ELF-1 (cell line): Measurements from ENCODE around the gene METRN.
"Not testable (repeated sequence)": the region's sequence is repeated elsewhere in the genome, so short reads cannot be mapped to it uniquely, and the experiment has no call there.

Experiments used
- DNase-seq: peaks from one replicate; pipeline ENCODE4 v3.0.0-alpha.2; 2016; ENCODE audit warnings: low read depth, low spot score

The METRN gene

DNA sequence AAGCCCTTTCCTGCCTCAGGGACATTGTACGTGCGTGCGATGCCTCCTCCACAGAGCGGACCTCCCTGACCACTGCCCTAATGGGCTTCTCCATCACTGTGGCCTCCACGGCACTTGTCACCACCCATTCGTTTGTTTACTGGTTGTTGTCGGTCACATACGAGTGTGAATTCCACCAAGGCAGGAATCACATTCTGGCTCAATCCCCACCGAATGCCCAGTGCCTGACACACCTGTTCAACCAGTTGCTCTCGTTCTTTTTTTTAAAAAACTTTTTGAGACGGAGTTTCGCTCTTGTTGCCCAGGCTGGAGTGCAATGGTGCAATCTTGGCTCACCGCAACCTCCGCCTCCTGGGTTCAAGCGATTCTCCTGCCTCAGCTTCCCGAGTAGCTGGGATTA is 23.7 kb upstream of the METRN start:
- not testable (repeated sequence) for DNase-seq

DNA sequence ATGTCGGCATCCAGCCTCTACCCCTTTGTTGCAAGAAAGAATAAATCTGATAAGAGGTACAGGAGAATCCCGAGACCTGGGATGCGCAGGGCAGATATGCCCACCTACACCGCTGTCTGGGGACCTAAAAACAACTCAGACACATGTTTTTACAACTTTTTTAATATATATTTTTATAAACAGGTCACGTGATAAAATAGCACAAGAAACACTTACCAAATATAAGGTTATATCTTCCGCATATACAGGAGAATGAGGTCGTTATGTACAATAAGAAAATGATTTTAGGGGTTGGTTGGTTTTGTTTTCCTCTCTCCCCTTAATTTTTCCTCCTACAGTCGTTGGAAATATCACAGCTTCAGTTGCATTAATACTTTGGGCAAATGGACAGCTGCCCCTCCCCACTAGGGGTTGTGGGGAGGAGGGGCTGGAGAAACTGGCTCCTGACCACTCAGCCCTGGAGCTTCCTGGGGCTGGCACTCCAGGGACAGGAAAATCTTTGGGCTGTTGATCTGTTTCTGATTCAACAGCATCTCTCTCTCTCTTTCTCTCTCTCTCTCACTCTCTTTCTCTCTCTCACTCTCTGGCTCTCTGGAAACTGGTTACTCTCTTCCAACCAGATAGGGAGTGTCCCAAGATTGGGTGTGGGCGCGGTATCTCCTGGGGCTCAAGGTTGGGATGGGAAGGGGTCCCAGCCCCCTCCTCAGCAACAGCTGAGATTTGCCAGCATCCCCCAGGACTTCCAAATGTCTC is 22.4 kb upstream of the METRN start:
- DNase-seq: no peak

DNA sequence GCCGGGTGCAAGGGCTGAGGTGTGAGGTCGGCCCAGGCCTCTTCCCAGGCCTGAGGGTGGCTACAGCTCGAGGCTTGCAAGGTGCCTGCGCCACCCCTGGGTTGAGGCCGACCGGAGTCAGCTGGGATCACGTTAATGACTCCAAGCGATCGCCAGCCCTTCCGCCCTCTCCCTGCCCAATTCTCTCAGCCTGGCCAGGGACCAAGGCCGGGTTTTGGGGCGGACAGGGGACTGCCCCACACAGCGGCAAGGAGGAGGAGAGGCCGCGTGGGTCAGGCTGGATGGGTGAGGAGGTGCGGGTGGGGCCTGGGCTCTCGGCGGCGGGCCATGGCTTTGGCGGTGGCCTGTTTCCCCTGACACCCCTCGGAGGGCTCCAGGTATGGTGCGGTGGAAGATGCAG is 21.6 kb upstream of the METRN start:
- DNase-seq: no peak

DNA sequence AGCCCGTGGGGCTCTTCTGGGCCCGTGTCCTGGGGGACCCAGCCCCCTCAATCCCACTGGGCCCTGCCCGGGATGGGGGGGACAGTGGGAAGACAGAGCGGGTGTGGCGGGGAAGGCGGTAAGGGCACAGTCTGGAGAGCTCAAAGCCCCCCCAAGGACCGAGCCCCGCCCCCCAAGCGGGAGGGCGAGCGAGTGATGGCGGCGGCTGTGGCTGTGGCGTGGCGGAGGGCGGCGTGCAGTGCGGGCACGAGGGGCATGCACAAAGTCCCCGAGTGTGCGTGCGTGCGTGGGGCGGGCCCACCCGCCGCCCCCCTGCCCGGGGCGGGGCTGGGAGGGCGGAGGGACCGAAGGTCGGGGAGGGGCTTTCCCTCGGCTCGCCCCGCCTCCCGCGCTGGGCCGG is 21.2 kb upstream of the METRN start:
- no peak for DNase-seq

DNA sequence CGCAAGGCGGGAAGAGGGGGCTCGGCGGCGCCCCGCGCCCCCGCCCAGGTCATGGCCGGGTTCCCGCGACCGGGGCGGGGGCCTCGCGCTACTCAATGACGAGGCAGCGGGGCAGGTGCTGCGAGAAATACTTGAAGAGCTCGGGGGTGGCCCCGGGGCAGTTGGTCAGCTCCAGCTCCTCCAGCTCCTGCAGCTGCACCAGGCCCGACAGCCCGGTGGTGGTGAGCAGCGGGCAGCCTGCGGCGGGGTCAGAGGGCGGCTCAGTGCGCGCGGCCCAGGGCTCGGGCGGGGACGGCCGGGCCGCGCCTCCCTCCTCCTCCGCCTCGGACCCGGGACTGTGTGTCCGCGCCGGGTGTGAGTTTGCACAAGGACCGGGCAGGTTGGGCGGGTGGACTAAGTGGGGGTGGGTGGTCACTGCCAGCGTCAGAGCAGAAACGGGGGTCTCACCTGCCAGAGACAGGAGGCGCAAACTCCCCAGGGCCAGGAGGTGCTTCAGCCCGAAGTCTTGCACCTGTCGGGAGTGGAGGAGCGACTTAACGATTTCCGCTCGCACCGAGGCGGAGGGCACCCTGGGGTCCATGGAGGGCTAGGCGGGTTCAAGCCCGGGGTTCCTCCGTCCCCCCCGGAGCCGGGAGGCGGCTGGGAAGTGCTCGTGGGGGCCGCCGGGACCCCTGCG is 20.6 kb upstream of the METRN start:
- peak; percentile 62 for DNase-seq

DNA sequence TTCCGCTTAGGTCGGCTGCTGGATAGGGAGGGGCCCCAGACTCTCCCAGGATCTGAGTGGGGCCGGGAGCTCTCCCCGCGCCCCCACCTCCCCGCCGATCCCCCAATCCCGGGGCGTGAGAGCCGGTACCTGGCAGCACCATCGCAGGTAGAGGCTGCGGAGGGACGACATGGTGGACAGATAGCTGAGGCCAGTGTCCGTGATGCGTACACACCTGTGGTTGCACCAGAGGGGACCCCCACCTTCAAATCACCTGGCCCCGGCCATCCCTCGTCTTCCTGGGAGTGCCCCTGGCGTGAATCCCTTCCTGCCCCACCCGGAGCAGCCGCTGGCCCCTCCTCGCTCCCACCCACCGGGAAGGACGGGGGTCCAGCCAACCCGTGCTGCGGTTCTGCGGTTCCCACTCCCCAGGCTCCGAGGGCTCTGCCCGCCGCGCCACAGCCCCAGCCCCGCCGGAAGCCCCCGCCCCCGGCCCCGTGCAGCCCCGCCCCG is 20.0 kb upstream of the METRN start:
- DNase-seq: no peak

DNA sequence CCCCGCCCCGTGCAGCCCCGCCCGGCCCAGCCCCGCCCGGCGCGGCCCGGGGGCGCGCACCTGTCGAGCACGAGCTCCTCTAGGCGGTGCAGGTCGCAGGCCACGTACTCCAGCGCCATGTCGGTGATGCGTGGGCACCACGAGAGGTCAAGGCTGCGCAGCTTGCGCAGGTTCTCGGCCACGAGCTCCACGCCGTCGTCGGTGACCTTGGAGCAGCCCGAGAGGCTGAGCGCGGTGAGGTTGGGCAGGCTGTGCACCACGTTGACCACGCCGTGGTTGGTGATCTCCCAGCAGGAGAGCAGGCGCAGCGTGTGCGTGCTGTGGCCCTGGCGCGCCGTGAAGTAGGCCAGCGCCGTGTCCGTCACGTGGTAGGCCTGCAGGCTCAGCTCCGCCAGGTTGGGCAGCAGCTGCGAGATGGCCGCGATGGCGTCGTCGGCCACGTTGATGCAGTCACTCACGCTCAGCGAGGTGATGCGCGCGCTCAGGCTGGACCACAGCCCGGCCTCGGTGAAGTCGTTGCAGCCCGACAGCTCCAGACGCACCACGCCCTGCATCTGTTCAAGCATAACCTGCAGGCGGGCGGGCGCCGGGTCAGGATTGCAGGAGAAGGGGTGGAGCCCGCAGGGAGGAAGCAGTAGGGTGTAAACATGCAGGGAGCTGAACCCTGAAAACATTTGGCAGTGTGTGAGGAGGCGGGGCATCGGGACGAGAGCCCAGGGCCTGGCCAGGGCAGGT is 19.4 kb upstream of the METRN start:
- no peak for DNase-seq

DNA sequence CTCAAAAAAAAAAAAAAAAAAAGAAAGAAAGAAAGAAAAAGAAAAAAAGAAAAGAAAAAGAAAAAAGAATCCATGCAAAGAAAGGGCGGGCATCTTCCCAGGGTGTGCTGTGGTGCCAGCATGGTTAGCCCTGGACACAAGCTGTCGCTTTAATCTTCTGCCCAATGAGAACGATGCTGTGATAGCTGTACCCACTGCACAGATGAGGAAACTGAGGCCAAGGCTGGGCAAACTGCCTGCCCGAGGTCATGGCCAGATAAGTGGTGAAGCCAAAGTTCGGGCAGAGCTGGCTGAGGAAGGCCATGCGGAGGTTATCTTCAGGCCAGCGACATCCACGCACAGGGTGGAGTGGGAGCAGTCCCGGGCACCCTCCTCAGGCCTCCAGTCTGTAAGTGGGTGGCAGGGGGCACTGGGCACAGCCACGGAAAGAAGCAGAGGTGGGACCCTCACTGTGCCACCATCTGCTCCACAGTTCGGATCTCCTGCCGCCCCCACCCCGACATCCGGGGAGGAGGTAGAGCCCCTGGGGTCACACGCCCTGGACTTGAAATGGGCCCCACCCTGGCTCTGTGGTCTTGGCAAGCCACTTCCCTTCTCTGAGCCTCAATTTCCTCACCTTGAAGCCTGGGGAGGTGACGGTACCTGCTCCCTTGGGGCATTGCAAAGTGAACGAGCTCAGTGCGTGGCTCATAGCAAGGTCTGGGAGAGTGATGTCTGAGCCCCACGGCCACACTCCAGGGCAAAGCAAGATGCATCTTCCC is 15.8 kb upstream of the METRN start:
- DNase-seq: no peak

DNA sequence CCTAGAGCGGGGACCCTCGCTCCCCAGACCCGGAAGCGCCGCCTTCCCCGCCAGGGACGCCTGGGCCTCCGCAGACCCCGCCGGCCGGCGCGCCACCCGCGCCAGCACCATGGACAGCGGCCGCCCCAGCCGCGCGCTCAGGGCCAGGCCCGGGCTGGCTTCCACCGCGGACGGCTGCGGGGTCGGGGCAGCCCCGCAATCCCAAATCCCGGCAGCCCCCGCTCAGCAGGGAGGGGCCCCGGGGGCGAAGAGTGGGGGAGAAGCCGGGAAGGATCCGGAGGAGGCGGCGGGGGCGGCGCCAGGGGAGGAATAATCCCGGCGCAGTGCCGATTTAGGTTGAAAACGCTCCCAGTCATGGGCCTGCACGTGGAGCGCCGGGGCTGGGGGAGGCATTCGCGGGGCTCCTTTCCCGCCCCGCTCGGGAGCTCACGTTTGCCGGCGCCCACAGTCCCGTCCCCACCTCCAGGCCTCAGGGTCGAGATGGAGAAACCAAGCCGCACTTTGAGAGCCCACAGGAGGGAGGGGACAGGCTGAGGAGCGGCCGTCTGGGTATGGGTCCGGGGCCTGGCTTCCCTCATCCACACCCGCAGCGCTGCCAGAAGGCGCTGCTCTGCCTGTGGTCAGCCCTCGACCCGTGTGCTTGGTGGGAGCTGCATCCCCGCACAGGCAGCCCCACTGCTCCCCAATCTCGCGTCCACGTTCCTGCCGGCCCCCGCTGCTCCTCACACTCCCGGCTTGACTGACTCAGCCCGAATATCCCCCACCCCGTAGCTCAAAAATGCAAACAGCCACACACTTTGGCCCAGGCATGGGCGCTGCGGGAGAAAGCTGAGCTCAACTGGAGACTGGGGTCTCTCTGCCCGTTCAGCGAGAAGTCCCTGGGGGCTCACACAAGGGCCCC is 14.0 kb upstream of the METRN start:
- no peak for DNase-seq

DNA sequence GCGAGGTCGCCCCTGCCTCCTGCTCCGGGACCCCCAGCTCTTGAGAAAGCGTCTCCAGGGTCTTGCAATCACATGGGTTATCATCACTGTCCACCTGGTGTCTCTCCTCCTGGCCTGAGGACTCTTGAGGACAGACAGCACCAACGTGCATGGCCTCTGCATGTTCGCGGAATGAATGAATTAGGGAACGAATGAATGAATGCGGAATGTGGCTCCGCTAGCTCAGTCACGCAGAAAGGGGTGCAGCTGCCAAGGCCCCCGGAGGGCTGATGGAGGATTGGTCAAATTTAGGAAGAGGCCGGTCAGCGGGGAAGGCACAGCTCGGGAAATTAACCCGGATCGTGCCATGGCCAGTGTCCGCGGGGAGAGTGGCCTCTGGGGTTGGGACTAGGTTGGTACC is 12.6 kb upstream of the METRN start:
- DNase-seq: no peak

DNA sequence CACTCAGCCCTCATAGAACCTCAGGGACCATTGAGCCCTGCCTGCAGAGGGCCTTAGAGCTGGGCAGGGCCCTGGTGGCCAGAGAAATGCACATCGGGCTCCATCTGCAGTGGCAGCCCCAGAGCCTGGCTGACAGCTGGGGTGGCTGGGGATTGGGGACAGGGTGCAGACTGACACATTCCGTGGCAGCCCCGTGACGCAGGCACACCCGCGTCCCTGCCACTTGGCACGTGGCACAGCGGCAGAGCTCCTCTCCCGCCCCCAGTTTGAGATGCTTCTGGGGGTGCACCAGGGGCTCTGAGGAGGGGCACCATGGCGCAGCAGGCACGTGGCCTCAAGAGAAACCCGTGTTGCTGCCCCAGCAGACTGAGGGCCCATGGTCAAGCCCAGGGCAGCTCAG is 11.5 kb upstream of the METRN start:
- no peak for DNase-seq

DNA sequence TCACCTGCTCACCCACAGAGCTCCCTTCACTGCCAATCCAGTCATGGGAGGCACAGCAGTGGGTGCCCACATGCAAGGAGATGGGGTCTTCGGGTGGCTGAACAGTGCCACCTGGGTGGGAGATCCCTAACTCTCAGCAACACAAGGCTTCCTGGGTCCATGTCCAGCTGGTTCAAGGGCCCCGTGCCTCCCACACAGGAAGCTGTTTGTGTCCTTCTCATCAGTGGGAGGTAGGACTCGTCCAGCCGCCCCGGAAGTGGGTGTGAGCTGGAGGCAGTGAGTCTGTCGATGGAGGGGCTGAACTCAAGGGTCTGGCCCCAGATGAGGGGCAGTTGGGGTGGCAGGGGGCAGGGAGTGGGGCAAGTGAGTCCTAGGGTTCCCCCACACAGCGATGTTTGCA is 10.9 kb upstream of the METRN start:
- DNase-seq: no peak

DNA sequence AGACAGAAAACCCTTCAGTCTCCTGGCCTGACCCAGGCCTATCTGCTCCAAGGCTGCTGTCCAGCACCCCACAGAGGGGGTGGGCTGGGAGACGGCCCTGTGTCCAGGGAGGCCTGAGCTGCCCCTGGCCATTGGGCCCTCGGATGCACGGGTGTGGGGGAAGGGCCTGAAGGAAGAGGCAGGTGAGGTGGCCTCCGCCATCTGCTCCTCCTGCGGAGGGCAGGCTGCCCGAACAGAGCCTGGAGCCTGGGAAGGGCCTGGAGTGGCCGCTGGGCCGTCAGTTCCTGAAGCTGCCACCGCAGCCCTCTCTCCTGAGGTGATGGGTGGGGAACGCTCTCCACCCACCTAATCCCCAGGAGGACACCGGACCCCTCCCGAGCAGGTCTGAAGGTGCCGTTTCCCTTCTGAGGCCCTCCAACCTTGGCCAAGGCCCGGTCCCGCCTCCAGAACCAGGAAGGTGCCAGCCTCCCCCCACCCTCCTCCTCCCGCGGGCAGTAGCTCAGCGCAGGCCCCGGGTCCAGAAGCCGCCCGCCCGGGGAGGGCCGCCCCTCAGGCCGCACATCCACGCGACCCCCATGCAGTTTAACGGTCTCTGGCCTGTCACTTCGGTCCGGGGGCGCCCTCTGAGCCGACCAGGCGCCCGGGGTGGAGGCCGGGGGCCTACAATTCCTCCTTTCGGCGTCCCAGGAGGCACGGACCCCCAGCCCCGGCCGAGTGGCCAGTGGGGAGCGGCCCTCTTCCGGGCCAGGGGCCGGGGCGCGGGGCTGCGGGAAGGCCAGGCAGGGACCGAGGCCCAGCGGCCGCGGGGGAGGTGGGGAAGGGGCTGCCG is 10.2 kb upstream of the METRN start:
- DNase-seq: no peak

DNA sequence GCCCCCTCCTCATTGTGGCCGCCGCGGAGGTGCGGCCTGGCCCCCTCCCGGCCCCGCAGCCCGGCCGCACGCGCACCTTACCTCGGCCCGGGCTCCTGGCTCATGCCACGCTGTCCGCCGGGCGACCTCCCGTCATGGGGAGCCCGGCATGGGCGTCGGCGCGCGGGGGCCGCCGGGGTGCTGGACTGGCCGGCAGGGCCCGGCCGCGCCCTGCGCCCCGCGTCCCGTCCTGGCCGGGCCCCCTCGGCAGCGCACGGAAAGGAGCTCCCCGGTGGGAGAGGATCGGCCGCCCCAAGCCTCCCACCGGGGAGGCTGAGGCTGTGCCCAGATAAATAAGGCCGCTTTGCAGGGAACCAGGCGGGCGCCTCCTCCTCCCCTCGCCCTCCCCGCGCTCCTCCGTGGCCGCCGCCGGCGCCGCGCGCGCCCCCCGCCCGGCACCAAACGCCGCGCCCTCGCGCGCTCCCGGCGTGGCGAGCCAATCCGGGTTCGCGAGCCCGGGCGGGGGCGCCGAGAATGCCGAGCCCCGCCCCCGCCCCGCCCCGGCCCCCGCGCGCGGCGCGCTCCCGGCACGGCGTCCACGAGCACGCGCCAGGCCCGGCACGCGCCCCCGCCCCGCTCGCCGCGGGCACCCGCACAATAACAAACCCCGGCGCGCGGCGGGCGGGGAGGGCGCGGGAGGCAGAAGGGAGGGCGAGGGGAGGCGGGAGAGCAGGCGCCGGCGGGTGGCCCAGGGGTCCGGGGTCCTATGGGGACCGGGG is 9.3 kb upstream of the METRN start, which contains the start of gene FBXL16:
Gene FBXL16, minus strand, starts transcription at position 371 of the 758 bp plus-strand sequence. CDS start 8,396 bp downstream, outside the sequence.
- DNase-seq: no peak

DNA sequence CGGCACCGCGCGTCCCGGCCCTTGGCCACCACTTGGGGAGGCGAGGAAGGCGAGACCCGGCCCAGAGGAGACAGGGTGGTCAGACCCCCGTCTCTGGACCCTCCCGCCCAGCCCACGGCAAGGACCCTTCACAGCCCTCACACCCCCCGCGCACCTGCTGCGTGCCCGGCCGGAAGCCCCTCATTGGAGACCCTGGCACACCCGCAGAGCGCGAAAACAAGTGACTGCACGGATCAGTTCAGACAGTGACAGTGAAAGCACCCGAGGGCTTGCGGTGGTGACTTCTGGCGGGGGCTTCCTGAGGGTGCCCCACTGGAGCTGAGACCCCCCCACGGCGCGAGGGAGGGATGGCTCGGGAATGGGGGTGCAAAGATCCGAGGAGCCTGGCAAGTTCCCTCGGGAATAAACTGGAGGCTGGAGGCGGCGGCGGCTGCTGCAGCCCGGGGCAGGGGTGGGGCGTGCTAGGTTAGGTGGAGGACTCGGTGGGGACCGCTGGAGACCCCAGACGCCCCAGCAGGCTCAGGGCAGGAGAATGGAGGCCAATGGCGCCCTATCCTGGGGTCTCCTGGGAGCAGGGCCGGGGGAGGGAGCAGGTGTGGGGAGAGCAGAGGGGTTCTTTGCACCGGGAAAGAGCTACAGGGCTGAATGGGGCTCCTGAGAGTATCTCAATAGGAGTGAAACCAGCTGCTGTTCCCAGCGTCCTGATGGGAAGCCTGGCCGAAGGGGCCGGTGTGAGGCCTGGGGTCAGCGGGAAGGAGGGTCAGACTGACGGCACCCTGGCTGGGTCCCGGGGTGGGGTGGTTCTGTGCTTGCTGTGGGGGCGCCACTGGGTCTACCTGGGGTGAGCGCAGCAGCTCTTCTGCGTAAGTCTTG is 8.5 kb upstream of the METRN start:
- DNase-seq: no peak

DNA sequence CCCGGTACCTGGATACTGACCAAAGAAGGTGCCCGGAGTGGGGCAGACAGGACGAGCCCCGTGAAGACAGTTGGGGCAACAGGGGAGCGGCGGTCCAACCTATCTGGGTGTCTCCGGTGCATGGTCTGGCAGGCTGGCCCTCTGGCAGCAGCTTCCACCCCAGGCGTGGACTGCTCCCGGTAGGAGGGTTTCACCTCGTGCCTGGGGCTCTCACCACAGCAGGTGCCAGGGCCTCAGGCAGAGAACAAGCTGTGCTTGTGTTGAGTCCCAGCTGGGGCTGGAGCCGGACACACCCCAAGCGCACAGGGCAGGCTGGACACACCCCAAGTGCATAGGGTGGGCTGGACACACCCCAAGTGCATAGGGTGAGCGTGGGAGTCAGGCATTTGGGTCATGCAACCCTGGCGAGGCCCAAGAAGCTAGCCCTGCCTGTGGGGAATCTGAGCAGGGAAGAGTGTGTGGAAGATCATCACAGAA is 7.8 kb upstream of the METRN start:
- DNase-seq: no peak

DNA sequence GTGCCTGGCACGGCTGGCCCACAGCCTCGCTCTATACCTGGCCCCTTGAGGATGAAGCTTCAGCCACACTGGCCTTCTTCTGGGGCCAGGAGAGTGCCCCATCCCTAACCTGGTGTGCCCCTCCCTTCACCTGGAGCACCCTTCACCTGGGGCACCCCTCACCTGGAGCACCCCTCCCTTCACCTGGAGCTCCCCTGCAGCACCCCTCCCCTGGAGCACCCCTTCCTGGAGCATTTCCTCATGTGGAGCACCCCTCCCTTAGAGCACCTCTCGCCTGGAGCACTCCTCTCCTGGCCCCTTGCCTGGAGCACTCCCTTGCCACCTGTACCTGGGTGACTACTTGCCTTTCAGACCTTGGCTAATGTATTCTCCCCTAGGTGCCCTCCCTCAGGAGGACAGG is 6.9 kb upstream of the METRN start:
- DNase-seq: no peak

DNA sequence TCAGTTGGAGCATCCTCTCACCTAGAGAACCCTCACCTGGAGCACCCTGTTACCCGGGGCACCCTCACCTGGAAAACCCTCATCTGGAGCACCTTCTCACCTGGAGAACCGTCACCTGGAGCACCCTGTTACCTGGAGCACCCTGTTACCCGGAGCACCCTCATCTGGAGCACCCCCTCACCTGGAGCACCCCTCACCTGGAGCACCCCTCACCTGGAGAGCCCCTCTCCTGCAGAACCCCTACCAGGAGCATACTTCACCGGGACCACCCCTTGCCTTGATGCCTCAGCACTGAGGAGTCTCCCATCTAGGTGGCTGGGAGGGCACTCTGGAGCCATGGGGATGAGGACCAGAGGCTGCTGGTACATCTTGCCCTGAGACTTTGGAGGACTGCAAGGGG is 6.0 kb upstream of the METRN start:
- no peak for DNase-seq
